ENCODE data around the gene BHMT2.

The BHMT2 gene, protein sequence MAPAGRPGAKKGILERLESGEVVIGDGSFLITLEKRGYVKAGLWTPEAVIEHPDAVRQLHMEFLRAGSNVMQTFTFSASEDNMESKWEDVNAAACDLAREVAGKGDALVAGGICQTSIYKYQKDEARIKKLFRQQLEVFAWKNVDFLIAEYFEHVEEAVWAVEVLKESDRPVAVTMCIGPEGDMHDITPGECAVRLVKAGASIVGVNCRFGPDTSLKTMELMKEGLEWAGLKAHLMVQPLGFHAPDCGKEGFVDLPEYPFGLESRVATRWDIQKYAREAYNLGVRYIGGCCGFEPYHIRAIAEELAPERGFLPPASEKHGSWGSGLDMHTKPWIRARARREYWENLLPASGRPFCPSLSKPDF

DNA sequence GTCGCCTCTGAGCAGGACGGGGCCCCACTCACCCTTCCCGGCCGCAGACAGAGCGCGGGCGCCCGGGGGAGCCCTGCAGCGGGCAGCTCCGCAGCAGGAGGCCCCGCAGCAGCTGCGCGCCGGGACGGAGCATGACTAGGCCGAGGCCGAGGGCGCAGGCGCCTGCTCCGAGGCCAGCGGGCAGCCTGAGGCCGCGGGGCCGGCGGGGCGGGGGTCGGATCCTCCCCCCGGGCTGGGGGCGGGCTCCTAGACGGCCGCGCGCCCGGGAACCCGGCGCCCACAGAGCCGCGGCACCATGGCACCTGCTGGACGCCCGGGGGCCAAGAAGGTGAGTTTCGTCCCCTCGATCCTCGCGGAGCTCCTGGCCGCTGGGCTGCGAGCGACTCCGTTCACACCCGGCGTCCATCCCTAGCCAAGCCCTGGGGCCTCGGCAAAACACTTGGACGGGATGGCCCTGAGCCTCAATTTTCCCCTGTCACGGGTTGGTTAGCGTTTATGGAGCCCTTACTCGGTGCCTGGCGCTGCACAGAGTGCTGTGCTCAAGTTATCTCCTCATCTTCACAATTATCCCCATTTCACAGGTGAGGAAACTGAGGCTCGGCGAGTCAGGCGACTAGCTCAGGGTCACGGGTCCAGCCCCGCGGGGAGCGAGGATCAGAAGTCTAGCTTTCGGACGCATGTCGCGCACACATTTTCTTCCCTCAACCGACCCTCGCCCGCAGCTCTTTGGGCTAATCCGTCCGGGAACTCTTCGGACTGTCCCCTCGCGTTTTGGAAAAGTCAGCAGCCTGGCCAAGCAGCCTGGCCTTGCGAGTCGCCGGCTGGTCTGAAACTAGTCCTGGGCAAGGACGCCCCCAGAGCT, at the start of gene BHMT2, which contains the start of gene DMGDH:
TSS of gene BHMT2 (plus strand) at position 280 of the 862 bp plus-strand sequence. CDS start at position 296, 16 bp downstream.
TSS of gene DMGDH (minus strand) at position 187 of the 862 bp plus-strand sequence. CDS start at position 133, 54 bp downstream.
- DNase-seq, result peak; percentile 2

DNA sequence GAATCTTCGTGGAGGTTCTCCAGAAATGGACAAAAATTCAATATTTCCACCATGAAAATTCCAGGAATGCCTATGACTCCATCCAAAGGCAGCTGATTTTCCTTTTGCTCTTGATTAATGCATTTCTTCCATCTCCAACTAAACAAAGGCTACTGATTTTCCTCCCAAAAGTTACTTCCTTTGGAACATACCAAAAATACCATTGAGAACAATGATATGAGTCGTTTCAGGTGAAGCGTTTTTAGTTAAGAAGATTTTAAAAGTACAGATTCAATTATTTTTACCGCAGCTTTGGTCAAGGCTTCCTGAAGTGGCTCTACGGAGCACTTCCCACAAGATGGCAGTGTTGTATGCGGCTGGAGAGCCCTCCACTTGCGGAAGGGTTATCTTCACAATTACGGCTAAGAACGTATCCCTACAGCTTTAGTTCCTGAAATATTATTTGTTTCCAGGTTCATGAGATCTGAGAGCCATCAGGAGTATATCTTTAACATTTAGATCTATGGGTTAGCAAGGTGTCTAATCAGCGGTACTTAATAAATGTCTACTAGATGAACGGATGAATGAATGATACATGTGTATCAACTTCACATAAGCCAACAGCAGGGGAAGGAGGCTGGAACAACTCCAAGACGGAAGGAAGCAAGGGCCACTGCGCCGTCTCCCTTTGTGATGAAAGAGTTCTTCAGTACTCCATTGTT, 48.6 kb upstream of the BHMT2 start:
- peak; percentile 58 for DNase-seq

DNA sequence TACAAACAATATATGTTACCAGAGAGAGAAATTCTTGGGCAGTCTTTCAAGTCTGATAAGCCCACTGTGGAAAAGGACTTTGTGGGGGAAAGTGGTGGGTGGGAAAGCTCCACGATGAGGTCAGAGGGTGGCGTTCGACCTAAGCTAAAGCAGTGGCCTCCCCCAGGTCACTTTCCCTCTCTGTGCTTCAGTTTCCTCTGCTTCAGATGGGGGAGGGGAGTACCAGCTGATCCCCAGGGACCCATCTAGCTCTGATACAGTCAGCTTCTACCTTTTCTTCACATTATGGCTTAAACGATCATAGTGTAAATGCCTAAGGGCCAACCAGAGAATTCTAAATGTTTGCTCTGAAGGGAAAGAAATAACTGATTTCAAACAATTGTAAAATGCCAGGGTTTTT, 47.8 kb upstream of the BHMT2 start:
- DNase-seq, result no peak

DNA sequence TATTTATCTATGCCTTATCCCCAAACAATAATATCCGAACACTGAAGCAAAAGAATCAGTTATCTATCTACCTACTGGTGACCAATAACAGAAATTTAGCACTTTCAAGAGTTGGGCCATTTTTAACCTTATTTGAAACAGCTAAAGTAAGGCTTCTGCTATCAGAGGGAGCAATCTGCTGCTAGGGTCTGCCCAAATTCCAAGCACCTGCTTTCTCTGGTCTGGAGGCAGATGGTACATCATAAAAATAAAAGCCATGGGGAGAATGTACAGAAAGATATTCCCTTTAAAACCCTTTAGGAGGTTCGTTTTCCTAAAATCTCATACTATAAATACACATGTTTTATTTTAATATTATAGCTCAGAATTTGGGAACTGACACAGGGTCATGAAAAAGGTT, 46.8 kb upstream of the BHMT2 start:
- no peak for DNase-seq

DNA sequence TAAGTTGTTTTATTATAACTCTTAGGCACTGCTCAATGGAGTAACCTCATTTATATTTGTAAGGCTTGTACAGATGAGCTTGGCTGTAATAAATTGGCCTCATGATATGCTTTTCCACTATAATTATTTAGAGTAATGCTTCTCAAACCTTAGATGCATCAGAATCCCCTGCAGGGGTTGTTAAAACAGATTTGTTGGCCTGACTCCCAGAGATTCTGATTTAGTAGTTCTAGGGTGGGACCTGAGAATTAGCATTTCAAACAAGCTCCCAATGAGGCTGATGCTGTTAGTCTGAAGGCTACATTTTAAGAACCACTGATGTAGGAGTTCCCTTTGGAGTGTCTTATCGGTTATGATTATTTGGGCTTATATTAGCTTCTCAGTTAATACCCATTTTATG, 46.2 kb upstream of the BHMT2 start:
- DNase-seq, result no peak

DNA sequence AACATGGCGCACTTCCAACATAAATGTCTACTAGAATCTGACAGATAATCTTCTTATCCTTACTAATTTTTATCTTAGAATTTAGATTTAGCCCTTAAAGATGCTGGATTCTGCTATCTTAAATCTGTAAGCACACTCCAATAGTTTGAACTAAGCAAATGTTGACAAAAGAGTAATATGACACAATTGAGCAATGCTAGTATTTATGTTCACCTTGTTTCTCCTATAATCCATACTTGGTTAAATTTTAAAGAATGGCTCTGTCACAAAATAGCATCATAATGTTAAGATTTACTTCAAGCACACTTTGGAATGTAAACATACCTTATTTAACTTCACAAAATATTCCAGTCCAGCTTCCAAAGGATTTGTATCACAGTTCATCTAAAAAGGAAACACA, 45.6 kb upstream of the BHMT2 start:
- no peak for DNase-seq

DNA sequence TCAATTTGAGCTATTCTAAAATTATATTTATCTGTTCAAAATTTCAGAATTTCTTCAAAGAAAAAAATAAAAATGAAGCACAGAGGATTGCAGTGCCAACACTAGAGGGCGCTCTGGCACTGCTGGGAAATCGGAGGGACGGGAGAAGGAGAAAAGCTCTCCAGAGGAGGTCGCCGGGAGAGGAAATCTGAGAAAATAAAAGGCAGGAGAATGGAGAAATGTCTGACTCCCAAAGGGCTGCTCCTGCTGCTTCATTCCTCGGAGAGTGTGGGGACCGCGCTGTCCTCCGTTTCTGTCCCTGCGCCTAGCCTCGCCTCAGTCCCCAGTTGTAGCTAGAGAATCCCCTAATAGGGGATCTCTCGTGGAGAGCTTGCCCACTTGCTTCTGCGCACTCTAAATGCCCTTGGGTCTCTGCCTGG, 44.5 kb upstream of the BHMT2 start:
- DNase-seq, result peak; percentile 67

DNA sequence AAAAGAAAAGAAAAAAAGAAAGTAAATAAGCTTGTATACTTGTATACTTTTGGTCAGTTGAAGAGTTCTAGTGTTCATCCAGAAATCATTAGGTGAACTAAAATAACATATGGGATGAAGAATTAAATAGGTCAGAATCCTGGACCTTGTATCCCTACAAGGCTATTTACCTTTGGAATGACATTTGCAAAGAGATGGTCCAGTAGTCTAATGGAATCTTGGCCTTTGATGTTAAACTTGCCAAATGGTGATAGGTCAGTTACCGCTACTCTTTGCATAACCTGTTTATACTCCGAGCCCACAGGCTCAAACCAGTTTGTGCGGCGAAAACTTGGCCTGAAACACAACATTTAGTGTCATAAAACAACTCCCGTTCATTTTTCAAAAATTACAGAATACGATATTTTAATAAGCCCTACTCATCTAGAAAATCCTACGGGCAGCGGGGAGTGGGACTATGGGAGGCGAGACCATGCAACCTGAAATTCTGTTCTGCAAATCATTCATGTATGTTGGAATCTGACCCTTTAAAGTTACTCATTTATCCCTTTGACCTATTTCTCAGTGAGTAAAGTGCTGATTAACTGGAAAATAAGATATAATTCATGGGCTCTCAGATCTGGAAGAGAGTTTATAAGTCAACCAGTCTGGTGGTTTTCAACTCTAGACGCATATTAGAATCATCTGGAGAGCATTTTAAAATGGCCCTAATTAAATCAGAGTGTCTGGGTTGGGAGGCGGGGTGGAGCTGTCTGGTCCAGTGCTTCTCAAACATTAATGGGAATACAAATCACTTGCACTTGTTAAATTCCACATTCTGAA, 38.7 kb upstream of the BHMT2 start:
- no peak for DNase-seq

DNA sequence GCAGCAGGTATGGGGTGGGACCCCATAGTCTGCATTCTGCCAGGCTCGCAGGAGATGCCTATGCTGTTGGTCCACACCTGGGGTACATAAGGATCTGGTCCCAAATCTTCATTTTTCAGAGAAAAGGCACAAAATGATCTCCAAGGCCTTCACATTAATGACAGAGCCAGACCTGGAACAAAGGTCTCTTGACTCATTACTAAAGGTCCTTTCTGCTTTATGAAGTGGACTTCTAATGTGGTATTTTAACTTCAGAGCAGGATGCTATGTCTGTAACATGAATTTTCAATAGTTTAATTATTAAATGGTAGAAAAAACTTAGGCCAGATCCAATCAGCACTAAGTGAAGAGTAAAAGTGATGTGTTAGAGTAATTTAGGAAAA, 38.1 kb upstream of the BHMT2 start:
- no peak for DNase-seq

DNA sequence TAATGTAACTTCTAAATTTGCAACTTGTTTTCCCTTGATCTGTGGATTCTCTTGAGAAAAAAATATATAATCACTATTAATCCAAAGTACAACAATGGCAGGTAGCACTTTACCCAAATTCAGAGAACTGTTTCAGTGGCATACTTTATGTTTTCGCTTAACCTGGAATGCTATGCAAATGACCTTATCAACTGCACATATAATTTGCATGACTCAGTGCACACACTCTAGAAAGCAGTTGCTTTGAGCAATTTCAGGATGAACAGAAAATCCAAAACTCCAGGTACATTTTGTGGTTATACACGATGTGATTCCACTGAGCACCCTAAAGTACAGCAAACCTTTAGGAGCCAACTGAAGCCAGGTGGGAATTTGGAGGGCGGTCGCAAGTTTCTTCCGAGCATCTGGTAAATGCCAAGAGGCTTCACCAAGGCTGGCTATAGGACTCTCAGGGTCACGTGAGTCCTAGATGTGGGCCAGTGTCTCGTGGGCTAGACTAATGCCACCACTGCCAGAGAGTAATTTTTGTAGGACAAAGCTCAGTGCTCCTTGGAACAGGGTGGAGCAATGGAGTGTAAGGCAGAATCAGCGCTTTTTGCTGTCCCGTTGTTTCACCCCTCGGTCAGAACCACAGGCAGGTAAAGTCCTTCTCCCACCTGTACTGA, 37.4 kb upstream of the BHMT2 start:
- DNase-seq, result no peak

DNA sequence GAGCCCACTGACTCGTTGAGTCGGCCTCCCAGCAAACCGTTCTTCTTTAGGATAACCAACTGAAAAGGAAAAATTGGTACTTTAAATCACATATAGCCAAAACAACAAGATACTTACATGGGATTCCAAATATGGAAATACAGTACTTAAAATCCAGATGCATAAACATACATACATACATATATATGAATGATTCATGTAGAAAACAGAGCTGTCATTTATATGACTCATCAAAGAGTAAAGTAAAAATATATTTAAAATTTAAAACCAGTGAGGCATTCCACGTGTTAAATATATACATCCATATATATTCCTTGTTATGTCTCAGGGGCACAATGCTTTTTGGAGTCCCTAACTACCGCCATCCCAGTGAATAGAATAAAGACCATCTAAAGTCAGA, 36.8 kb upstream of the BHMT2 start:
- no peak for DNase-seq

DNA sequence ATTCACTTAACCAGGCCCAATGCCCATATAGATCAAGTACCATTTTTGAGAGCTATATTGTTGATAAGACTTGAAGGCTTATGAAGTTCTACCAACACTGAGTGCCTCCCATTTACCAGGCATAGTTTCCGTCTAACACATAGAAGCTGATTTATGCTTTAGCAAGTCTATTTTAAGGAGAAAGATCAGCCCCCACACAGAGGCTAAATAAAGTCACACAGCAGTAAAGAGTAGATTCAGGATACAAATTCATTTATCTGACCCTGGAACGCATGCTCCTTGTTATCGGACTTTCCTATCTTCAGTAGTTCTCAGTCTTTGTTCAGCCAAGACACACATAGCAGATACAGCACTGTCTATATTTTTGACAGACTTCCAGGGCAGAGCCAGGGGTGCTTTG, 34.3 kb upstream of the BHMT2 start:
- DNase-seq, result no peak

DNA sequence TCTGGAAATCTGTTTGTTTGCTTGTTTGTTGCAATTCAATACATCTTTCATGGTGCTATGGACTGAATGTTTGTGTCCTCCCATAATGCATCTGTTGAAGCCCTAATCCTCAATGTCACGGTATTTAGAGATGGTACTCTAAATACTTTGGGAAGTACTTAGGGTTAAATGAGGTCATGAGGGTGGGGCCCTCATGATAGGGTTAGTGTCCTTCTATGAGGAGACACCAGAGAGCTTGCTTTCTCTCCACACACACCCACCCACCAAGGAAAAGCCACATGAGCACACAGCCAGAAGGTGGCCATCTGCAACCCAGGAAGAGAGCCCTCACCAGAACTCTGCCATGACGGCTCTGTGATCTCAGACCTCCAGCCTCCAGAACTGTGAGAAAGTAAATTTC, 32.8 kb upstream of the BHMT2 start:
- DNase-seq, result no peak

DNA sequence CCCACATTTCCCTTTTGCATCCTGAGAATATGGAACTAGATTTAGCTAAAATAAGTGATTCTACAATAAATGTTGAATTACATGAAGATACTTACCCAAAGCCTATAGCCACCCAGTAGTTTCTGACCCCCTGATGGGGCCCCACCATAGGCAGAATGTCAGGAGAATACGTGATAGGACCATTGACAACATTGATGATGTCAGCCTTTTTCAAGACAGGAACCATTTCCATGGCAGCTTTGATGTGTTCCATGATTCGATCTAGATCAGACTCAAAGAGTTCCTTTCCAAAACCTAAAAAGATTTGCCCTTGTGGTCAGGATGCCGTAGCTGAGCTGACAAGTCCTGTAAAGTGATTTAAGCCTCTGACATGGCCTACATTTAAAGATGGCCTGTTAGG, 27.4 kb upstream of the BHMT2 start:
- no peak for DNase-seq

DNA sequence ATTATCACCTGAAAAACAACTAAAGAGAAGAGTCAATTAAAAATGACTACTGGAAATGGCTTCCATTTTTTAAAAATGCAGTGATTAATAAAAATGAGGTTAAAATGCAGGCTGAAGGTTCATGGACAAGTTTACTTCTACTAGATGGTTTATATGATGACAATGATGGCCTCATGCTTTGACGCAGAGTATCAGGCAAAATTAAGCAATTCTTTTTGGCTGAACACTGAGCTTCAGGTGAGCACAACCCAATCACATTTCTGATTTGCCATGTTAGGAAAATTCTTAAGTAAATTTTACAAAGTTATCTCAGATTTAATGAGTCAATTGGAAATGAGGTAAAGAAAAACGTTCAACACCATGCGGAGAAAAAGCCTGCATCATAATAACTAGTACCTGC, 22.4 kb upstream of the BHMT2 start:
- no peak for DNase-seq

DNA sequence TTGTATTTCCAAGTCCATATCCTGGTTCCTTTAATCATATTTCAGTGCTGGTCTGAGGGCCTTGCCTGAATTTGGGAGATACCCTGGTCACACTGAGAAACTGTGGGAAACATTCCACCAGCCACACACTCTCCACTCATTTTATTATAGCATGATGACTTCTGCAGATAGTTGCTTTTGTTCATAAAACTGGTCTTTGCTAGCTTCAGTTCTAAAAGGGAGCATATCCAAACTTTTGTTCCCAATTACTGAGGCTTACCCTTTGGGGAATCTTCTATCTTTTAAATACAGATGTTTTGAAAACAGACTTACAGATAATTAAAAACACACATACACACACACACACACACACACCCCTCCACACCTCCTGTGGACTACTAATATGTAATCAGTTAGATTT, 21.1 kb upstream of the BHMT2 start:
- no peak for DNase-seq

DNA sequence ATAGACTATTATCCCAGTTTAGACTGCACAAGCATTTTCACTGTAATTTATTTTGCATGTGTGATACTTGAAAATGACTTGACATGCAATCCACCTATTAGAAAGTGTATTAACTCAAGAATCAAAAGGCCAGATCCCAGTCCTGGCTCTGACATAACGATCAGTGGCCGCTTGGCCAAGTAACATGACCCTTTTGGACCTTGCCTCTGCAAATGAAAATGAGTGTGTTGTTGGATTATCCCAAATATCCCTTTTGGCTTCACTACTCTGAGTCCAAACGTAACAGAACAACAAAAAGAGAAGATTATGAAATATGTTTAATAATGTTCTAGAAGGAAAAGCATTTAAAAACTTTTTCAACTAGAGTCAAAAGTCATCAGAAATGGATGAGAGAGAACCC, 19.1 kb upstream of the BHMT2 start:
- DNase-seq, result no peak

DNA sequence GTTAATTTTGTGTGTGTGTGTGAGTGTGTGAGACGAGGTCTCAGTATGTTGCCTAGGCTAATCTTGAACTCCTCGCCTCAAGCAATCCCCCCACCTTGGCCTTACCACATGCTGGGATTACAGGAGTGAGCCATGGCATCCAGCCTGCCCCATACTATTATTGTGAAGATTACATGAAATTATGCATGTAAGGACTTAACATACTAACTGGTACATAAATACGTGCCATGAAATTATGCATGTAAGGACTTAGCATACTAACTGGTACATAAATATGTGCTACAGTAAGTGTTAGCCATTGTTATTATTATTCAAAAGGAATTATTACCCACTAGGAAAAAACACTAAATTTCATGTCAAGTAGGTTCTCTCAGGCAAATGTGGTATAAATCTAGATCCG, 16.2 kb upstream of the BHMT2 start:
- no peak for DNase-seq

DNA sequence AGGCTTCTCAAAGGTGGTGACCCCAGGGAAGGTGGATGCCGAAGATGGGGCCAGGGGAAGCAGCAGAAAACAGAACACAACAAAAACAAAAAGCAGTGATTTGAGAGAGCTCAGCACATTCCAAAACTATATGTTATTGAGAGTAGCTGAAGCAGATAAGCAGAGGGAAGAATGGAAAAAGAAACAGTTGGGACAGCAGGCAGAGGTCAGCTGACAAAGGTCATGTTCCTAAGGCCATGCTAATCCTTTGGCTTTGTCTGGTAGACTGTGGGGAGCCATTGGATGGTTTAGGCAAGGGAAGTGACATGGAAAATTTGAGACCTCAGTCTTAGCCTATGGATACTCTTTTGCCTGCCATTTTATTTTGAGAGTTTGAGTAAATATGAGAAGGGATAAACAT, 14.6 kb upstream of the BHMT2 start:
- no peak for DNase-seq

DNA sequence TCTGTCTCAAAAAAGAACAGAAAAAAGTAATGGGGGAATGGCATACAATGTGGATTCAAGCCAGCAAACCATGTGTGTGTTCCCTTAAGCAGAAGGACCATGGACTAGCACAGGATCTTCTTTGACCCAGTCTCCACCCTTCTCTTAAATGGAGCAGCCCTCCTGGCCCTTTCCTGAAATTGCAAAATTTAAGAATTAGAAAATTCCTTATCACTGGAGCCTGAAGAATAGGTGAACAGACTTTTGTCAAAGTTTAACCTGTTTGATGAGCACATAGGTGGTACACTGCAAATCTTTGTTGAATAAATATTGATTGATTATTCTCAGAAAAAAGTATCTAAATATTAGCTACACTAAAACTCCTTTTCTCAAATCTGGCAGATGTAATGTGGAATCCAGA, 12.7 kb upstream of the BHMT2 start:
- DNase-seq, result no peak

DNA sequence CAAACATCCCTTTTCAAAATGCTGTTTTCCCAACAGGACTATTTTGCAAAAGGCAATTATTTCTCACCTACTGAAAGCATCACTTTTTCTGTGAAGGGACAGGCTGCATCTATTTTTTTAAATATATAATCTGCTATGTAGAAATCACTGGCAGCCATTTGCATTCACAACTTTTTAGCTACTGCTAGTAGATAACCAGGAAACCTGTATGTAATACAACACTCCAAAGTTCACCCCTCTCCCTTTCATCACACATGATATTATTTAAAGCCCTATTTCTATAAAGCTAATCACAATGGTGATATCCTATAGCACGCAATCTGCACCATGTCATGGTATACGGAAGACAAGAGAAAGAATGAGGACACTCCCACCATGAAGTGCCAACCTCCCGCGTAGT, 9.9 kb upstream of the BHMT2 start:
- DNase-seq, result no peak

DNA sequence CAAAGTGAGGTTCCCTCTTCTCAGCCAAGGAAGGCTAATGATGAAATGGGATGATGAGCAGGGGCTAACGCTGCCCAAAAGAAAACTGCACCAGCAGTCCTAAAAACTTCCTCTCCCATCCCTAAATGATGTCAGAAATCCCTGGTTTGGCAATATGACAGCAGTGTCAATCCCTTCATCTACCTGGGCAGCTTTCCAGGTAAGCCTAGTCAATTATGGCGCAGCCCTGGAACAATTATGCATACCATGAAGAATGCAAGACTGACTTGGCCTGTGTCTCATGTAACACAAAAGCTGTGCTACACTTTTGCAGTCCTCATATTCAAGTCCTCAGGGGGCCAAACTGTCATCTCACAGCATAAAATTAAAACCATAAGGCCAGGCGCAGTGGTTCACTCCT, 7.1 kb upstream of the BHMT2 start:
- no peak for DNase-seq

All from midbrain (tissue), 1 donor.